Calu3 (cell line): ENCODE data around the gene FOXC2. TPM values are rescaled to one million over a fixed set of nuclear protein-coding genes. Genes with fewer than 3 reads are reported as not detected.

Experiments used
- BruUV-seq: library from RNA; stranded (reverse); fragments of 400-500 nt; replicated peaks from 2 replicates; lab custom pipeline; 2021; lab: Mats Ljungman, UMichigan
- CTCF ChIA-PET: fragments of 300-600 bp; sonication (Branson Sonifier 250); formaldehyde crosslinking; loops from one replicate; lab custom pipeline; 2022; ENCODE audit warnings: antibody characterized with exemption; lab: Charles Lee
- DNase-seq: peaks from one replicate; pipeline ENCODE4 v3.0.0; 2022
- H3K27ac Mint-ChIP-seq: one replicate; pipeline ENCODE4 v1.8.0; 2022; ENCODE audit warnings: mixed read lengths; ENCODE audit not compliant: unreplicated experiment
- H3K27me3 Mint-ChIP-seq: one replicate; pipeline ENCODE4 v1.8.0; 2022; ENCODE audit warnings: mixed read lengths; ENCODE audit not compliant: unreplicated experiment
- H3K36me3 Mint-ChIP-seq: one replicate; pipeline ENCODE4 v1.8.0; 2022; ENCODE audit warnings: mild to moderate bottlenecking, moderate library complexity, mixed read lengths; ENCODE audit not compliant: insufficient read depth, unreplicated experiment
- H3K4me1 Mint-ChIP-seq: one replicate; pipeline ENCODE4 v1.8.0; 2022; ENCODE audit warnings: mild to moderate bottlenecking, low read depth, mixed read lengths; ENCODE audit not compliant: unreplicated experiment
- H3K4me3 Mint-ChIP-seq: one replicate; pipeline ENCODE4 v1.8.0; 2022; ENCODE audit warnings: mild to moderate bottlenecking, low read depth, moderate library complexity, mixed read lengths; ENCODE audit not compliant: unreplicated experiment
- H3K9me3 Mint-ChIP-seq: one replicate; pipeline ENCODE4 v1.8.0; 2022; ENCODE audit warnings: low read depth, mixed read lengths; ENCODE audit not compliant: unreplicated experiment
- CTCF ChIP-seq: fragments of 200-600 bp; IDR thresholded peaks from one replicate; pipeline ENCODE4 v1.8.0; 2022; ENCODE audit warnings: antibody characterized with exemption; ENCODE audit not compliant: unreplicated experiment
- intact Hi-C: fragments of 100-400 bp; cut with micrococcal nuclease; formaldehyde crosslinking; loops from one replicate; pipeline ENCODE4 v1.10.0; 2022; ENCODE audit not compliant: unreplicated experiment
- total RNA-seq: library from RNA; stranded (reverse); gene quantifications from 2 replicates; pipeline ENCODE4 v1.2.3, GENCODE V29; 2022

Gene FOXC2
- total RNA-seq, 1 experiment from 2014 or later, result 10.9 TPM

DNA sequence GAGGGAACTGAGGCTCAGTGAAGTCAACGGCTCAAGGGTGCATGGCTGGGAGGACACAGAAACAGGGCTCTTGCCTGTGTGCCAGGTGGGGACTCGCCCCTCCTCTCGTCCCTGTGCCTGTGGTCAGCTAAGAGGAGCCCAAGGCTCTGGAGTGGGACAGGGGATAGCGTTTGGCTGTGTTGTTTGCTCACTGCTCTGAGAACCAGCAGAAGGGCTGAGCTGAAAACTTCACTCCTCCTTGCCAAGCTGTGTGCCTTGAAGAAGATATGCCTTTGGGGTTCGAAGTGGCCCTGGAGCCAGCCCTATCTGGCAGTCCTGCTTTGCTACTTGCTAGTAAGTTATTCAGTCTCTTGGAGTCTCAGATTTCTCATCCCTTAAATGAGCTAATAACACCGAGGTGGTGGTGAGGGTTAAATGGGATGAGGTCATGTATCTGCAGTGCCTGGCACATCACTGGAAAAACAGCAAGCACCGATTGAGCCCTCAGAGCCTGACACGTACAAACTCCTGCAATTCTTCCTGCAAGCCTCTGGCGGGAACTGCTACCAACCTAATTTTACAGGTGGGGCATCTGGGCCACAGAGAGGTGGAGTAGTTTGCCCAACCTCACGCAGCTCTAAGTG lies 29.5 kb downstream of the FOXC2 start:
- Mint-ChIP-seq H3K27me3 (peaks cover 18% of the 10 kb centered on the region), H3K4me3 (no peak overlapping the region), H3K27ac (no peak overlapping the region), H3K4me1 (peaks cover 8% of the 10 kb centered on the region), H3K36me3 (peaks cover 8% of the 10 kb centered on the region), H3K9me3 (peaks cover 9% of the 10 kb centered on the region)
- intact Hi-C loops, result no loop called here
- TF ChIP-seq CTCF, result no peak
- CTCF ChIA-PET, result no interaction called here
- DNase-seq, result no peak
- BruUV-seq, result no TSS peak

- peaks cover 6% of the 10 kb centered on the region for H3K9me3 Mint-ChIP-seq
- no peak overlapping the region for H3K27ac Mint-ChIP-seq
- intact Hi-C loops, result no loop called here
- peaks cover 8% of the 10 kb centered on the region for H3K36me3 Mint-ChIP-seq
- peaks cover 18% of the 10 kb centered on the region for H3K27me3 Mint-ChIP-seq
- DNase-seq, result no peak
- CTCF ChIA-PET, result no interaction called here
- H3K4me1 Mint-ChIP-seq, result peaks cover 8% of the 10 kb centered on the region
- TF ChIP-seq CTCF, result no peak
- BruUV-seq, result no TSS peak
- no peak overlapping the region for H3K4me3 Mint-ChIP-seq
Measured at GRCh38 chr16:86597126-86597879, 30.7 kb downstream of the FOXC2 start.

- Mint-ChIP-seq H3K27ac (no peak overlapping the region), H3K4me1 (peaks cover 7% of the 10 kb centered on the region), H3K27me3 (peaks cover 18% of the 10 kb centered on the region), H3K9me3 (peaks cover 6% of the 10 kb centered on the region), H3K4me3 (no peak overlapping the region), H3K36me3 (peaks cover 8% of the 10 kb centered on the region)
- no TSS peak for BruUV-seq
- intact Hi-C loops, result no loop called here
- no peak for TF ChIP-seq CTCF
- CTCF ChIA-PET, result no interaction called here
- no peak for DNase-seq
Measured at GRCh38 chr16:86597880-86598606, 31.4 kb downstream of the FOXC2 start.

GRCh38 chr16:86598607-86599565 lies 32.3 kb downstream of the FOXC2 start:
- TF ChIP-seq CTCF, result no peak
- no peak for DNase-seq
- Mint-ChIP-seq H3K4me3 (no peak overlapping the region), H3K27ac (no peak overlapping the region), H3K36me3 (peaks cover 8% of the 10 kb centered on the region), H3K9me3 (peaks cover 8% of the 10 kb centered on the region), H3K4me1 (no peaks in the 10 kb centered on the region), H3K27me3 (peaks cover 19% of the 10 kb centered on the region)
- no TSS peak for BruUV-seq
- intact Hi-C loops, result no loop called here
- CTCF ChIA-PET, result interaction anchor here (0.7 kb wide), 1 partner anchor 797 kb away, joined by 3 read pairs; no protein-coding TSS in a partner anchor
